NCI-H345 treated with DMSO at 0.1 percent for 48 hours (cell line): Measurements from ENCODE around the gene RNPC3.
A peak's percentile ranks its signal among the peaks of the same experiment; 100 is the strongest.

Source experiments
- DNase-seq: peaks from one replicate; lab custom pipeline; 2025; ENCODE audit not compliant: unreplicated experiment; lab: John Stamatoyannopoulos, UW

The RNPC3 gene

GRCh38 chr1:103525607-103526507 lies at the start of gene RNPC3:
Gene RNPC3, plus strand, starts transcription at chr1:103525699. Its CDS starts 372 bp downstream, at chr1:103526071.
- peak; percentile 79 for DNase-seq

GRCh38 chr1:103477101-103477500 lies 48.4 kb upstream of the RNPC3 start:
- no peak for DNase-seq

GRCh38 chr1:103489935-103490334 lies 35.6 kb upstream of the RNPC3 start:
- no peak for DNase-seq

GRCh38 chr1:103492003-103492625 lies 33.4 kb upstream of the RNPC3 start:
- no peak for DNase-seq

GRCh38 chr1:103496014-103496635 lies 29.4 kb upstream of the RNPC3 start:
- DNase-seq, result no peak

- no peak for DNase-seq
Measured at GRCh38 chr1:103497404-103497803, 28.1 kb upstream of the RNPC3 start.

- no peak for DNase-seq
Measured at GRCh38 chr1:103509250-103509649, 16.2 kb upstream of the RNPC3 start.

- DNase-seq, result no peak
Measured at GRCh38 chr1:103513711-103514110, 11.8 kb upstream of the RNPC3 start.

- DNase-seq, result peak; percentile 35
Measured at GRCh38 chr1:103514920-103515503, 10.5 kb upstream of the RNPC3 start.

GRCh38 chr1:103516283-103516682 lies 9.2 kb upstream of the RNPC3 start:
- DNase-seq, result no peak

GRCh38 chr1:103516693-103517092 lies 8.8 kb upstream of the RNPC3 start:
- DNase-seq, result no peak

GRCh38 chr1:103517380-103518047 lies 8.0 kb upstream of the RNPC3 start:
- DNase-seq, result no peak

GRCh38 chr1:103520822-103521221 lies 4.7 kb upstream of the RNPC3 start:
- no peak for DNase-seq

- no peak for DNase-seq
Measured at GRCh38 chr1:103523346-103523745, 2.2 kb upstream of the RNPC3 start.

- peak; percentile 15 for DNase-seq
Measured at GRCh38 chr1:103525114-103525606, 339 bp upstream of the RNPC3 start.

- DNase-seq, result no peak
Measured at GRCh38 chr1:103527331-103527730, 1.8 kb downstream of the RNPC3 start.

- no peak for DNase-seq
Measured at GRCh38 chr1:103529746-103530145, 4.2 kb downstream of the RNPC3 start.

GRCh38 chr1:103538226-103538625 lies 12.7 kb downstream of the RNPC3 start:
- no peak for DNase-seq

GRCh38 chr1:103541431-103541830 lies 15.9 kb downstream of the RNPC3 start:
- DNase-seq, result no peak

- DNase-seq, result no peak
Measured at GRCh38 chr1:103546496-103546895, 21.0 kb downstream of the RNPC3 start.

- DNase-seq, result no peak
Measured at GRCh38 chr1:103547840-103548239, 22.3 kb downstream of the RNPC3 start.
